Chondrocyte (in vitro differentiated cells): Measurements from ENCODE around the gene SCUBE3. TPM values are rescaled to one million over a fixed set of nuclear protein-coding genes. Genes with fewer than 3 reads are reported as not detected.

ENCODE experiments used
- DNase-seq: peaks from one replicate; pipeline ENCODE4 v3.0.0; 2021; ENCODE audit warnings: mixed read lengths, low spot score
- H3K27ac Mint-ChIP-seq: one replicate; pipeline ENCODE4 v1.8.0; 2021; ENCODE audit warnings: mild to moderate bottlenecking, moderate library complexity, mixed read lengths; ENCODE audit not compliant: unreplicated experiment
- H3K27me3 Mint-ChIP-seq: 2 replicates; pipeline ENCODE4 v1.8.0; 2021; ENCODE audit warnings: low read depth, mixed read lengths
- H3K36me3 Mint-ChIP-seq: 2 replicates; pipeline ENCODE4 v1.8.0; 2021; ENCODE audit warnings: low read depth, mixed read lengths
- H3K4me1 Mint-ChIP-seq: 2 replicates; pipeline ENCODE4 v1.8.0; 2021; ENCODE audit warnings: low read depth, mild to moderate bottlenecking, mixed read lengths
- H3K4me3 Mint-ChIP-seq: one replicate; pipeline ENCODE4 v1.8.0; 2021; ENCODE audit warnings: mild to moderate bottlenecking, moderate library complexity, mixed read lengths; ENCODE audit not compliant: unreplicated experiment
- H3K9me3 Mint-ChIP-seq: 2 replicates; pipeline ENCODE4 v1.8.0; 2021; ENCODE audit warnings: low read depth, mixed read lengths
- total RNA-seq: library from RNA; stranded (reverse); gene quantifications from 3 replicates; pipeline ENCODE4 v1.2.1, GENCODE V29; 2021
- TF ChIP-seq, protein P1 (sequence below): fragments of 200-600 bp; sonication (generic); IDR thresholded peaks from 2 replicates; pipeline ENCODE4 v1.5.0; 2021; ENCODE audit warnings: antibody characterized with exemption, mild to moderate bottlenecking, moderate library complexity

The SCUBE3 gene
- total RNA-seq, 1 donor from 2014 or later = 96.6 TPM

GRCh38 chr6:35242486-35242885, 28.7 kb downstream of the SCUBE3 start:
- H3K4me3 Mint-ChIP-seq = no peak overlapping the region
- no peaks in the 10 kb centered on the region for H3K27me3 Mint-ChIP-seq
- no peak for DNase-seq
- no peaks in the 10 kb centered on the region for H3K9me3 Mint-ChIP-seq
- H3K36me3 Mint-ChIP-seq = peaks cover 30% of the 10 kb centered on the region
- H3K27ac Mint-ChIP-seq = peak overlapping the region; percentile 22
- H3K4me1 Mint-ChIP-seq = peaks cover 27% of the 10 kb centered on the region
- TF ChIP-seq, protein P1, sequence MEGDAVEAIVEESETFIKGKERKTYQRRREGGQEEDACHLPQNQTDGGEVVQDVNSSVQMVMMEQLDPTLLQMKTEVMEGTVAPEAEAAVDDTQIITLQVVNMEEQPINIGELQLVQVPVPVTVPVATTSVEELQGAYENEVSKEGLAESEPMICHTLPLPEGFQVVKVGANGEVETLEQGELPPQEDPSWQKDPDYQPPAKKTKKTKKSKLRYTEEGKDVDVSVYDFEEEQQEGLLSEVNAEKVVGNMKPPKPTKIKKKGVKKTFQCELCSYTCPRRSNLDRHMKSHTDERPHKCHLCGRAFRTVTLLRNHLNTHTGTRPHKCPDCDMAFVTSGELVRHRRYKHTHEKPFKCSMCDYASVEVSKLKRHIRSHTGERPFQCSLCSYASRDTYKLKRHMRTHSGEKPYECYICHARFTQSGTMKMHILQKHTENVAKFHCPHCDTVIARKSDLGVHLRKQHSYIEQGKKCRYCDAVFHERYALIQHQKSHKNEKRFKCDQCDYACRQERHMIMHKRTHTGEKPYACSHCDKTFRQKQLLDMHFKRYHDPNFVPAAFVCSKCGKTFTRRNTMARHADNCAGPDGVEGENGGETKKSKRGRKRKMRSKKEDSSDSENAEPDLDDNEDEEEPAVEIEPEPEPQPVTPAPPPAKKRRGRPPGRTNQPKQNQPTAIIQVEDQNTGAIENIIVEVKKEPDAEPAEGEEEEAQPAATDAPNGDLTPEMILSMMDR = no peak

DNA sequence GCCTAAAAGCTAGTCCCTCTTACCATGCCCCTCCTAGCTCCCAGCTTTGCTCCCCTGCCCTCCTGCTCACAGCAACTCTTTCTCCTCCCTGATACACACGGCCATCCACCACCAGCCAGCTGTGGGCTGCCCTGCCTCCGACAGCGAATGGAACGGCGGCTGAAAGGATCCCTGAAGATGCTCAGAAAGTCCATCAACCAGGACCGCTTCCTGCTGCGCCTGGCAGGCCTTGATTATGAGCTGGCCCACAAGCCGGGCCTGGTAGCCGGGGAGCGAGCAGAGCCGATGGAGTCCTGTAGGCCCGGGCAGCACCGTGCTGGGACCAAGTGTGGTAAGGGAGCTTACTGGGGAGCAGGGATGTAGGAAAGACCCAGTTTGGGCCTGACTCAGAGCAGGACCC, 29.1 kb downstream of the SCUBE3 start:
- TF ChIP-seq, protein P1 = no peak
- Mint-ChIP-seq H3K9me3 (no peaks in the 10 kb centered on the region), H3K36me3 (peaks cover 30% of the 10 kb centered on the region), H3K4me1 (peaks cover 26% of the 10 kb centered on the region), H3K27me3 (no peaks in the 10 kb centered on the region), H3K4me3 (no peak overlapping the region), H3K27ac (no peak overlapping the region)
- DNase-seq = no peak

DNA sequence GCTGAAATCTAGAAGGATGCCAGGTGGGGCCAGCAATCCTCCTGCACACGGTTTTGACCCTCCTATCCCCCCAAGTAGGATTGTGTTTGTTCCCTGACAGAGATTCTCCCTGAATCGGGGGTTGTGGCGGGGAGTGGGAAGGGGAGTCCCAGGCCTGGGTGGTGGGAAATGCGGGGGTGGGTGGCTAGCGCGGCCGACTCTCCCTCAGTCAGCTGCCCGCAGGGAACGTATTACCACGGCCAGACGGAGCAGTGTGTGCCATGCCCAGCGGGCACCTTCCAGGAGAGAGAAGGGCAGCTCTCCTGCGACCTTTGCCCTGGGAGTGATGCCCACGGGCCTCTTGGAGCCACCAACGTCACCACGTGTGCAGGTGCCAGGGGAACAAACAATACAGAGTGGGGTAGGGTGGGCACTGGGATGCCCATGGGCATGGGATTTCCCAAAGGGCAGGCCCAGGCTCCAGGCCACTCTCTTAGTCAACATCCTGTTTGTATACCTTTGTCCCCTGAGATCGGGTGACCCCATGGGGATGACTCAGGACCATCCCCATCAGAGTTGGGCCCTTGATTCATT, 29.7 kb downstream of the SCUBE3 start:
- TF ChIP-seq, protein P1 = no peak
- Mint-ChIP-seq H3K4me1 (peaks cover 25% of the 10 kb centered on the region), H3K27me3 (no peaks in the 10 kb centered on the region), H3K9me3 (no peaks in the 10 kb centered on the region), H3K36me3 (peaks cover 30% of the 10 kb centered on the region), H3K4me3 (no peak overlapping the region), H3K27ac (no peak overlapping the region)
- no peak for DNase-seq

DNA sequence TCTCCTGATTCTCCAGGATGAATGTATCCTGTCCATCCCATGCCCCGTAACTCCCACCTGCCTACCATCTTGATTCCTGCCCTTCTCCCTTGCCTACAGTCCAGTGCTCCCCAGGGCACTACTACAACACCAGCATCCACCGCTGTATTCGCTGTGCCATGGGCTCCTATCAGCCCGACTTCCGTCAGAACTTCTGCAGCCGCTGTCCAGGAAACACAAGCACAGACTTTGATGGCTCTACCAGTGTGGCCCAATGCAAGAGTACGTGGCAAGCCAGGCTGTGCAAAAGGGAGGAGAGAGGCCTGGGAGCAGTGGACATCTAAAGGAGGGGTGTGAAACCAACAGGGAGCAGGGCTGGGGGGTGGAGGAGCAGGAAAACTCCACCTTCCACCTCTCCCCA, 30.8 kb downstream of the SCUBE3 start:
- H3K4me3 Mint-ChIP-seq = no peak overlapping the region
- peaks cover 30% of the 10 kb centered on the region for H3K36me3 Mint-ChIP-seq
- TF ChIP-seq, protein P1 = no peak
- H3K9me3 Mint-ChIP-seq = no peaks in the 10 kb centered on the region
- no peak for DNase-seq
- no peaks in the 10 kb centered on the region for H3K27me3 Mint-ChIP-seq
- H3K27ac Mint-ChIP-seq = no peak overlapping the region
- peaks cover 24% of the 10 kb centered on the region for H3K4me1 Mint-ChIP-seq

- Mint-ChIP-seq H3K27ac (no peak overlapping the region), H3K36me3 (peaks cover 30% of the 10 kb centered on the region), H3K9me3 (no peaks in the 10 kb centered on the region), H3K4me3 (no peak overlapping the region), H3K27me3 (no peaks in the 10 kb centered on the region), H3K4me1 (peaks cover 20% of the 10 kb centered on the region)
- no peak for DNase-seq
- TF ChIP-seq, protein P1 = no peak
Observed at GRCh38 chr6:35247642-35248231, 34.0 kb downstream of the SCUBE3 start.
